PFSK-1 (cell line): ENCODE results near the gene B4GAT1.

ENCODE experiments used
- FOXP2 ChIP-seq: optimal IDR thresholded peaks from 2 replicates; pipeline ENCODE3; 2011; ENCODE audit warnings: borderline replicate concordance, control low read depth, inconsistent platforms; ENCODE audit not compliant: insufficient read depth; ENCODE audit errors: extremely low read length, extremely low read depth
- POLR2AphosphoS5 ChIP-seq: IDR thresholded peaks from 2 replicates; pipeline ENCODE4 v1.6.1; 2012; ENCODE audit warnings: low read depth, mild to moderate bottlenecking, control low read depth, low read length, moderate library complexity
- REST ChIP-seq, 2 experiments: IDR thresholded peaks; 2 replicates each; pipeline versions ENCODE4 v1.6.1 to v1.8.0; 2011 to 2012; ENCODE audit warnings: low read depth in 2 of 2, low read length in 2 of 2, control low read depth in 1 of 2, inconsistent platforms in 1 of 2, mild to moderate bottlenecking in 1 of 2, moderate library complexity in 1 of 2; ENCODE audit not compliant: insufficient read depth in 1 of 2
- SIN3A ChIP-seq: IDR thresholded peaks from 2 replicates; pipeline ENCODE4 v1.6.1; 2012; ENCODE audit warnings: mild to moderate bottlenecking, low read length, moderate library complexity, borderline replicate concordance; ENCODE audit not compliant: insufficient read depth
- TAF1 ChIP-seq: IDR thresholded peaks from 2 replicates; pipeline ENCODE4 v1.6.1; 2012; ENCODE audit warnings: low read length, control low read depth, borderline replicate concordance; ENCODE audit not compliant: insufficient read depth

Gene B4GAT1

DNA sequence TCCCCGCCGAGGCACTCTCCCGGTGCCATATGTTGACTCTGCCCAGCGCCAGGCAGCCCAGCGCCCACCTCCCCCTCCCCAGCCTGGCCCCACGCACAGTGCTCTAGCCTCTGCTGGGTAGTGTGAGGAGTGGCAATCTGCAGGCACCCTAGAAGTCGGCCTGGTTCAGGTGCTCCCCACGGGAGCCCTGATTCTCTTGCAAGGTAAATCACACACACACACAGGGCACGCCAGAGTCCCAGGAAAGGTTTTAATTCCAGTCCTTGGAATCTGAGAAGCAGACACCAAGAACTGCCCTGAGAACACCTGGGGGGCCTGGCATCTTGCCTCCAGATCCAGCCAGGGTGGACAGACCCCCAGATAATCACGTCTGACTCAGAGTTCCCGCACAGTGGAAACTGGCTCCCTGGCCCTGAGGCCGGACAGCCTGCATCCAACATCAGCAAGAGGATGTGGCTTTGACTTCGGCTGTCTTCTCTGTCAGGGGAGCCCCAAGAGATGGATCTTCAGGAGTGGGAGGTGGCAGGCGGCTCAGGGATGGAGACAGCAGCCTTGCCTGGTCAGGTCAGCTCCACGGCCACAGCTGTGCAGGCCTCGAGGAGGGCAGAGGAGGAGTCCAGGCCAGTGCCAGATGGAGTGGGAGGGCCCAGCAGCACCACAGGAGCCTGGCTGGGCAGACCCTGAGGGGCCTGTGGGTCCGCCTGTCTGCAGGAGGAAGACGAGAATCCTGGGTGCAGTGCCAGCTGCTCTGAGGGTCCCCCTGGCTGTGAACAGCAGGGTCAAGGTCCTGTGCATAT lies 10.1 kb downstream of the B4GAT1 start:
- TF ChIP-seq POLR2AphosphoS5 = no peak
- no peak for TF ChIP-seq REST (IDR thresholded peaks at IDR 0.05; ENCODE audit: insufficient read depth in 1 of 2, low read depth in 2 of 2, low read length in 2 of 2)

GRCh38 chr11:66336234-66337102 lies 11.0 kb downstream of the B4GAT1 start, which contains the start of gene RIN1:
TSS of gene RIN1 (minus strand) at chr11:66336434. CDS start at chr11:66336402, 32 bp downstream.
- TF ChIP-seq FOXP2 (no peak), TAF1 (no peak), REST (IDR thresholded peaks at IDR 0.05; ENCODE audit: insufficient read depth in 1 of 2, low read depth in 2 of 2, low read length in 2 of 2) (peak in 1 of 2 experiments; percentile 11; a peak in 1 of 4 replicates)

GRCh38 chr11:66335531-66336233 lies 11.7 kb downstream of the B4GAT1 start:
- no peak for TF ChIP-seq TAF1
- TF ChIP-seq POLR2AphosphoS5 = no peak
- TF ChIP-seq SIN3A = no peak
- TF ChIP-seq FOXP2 = no peak
- no peak for TF ChIP-seq REST (IDR thresholded peaks at IDR 0.05; ENCODE audit: insufficient read depth in 1 of 2, low read depth in 2 of 2, low read length in 2 of 2)

DNA sequence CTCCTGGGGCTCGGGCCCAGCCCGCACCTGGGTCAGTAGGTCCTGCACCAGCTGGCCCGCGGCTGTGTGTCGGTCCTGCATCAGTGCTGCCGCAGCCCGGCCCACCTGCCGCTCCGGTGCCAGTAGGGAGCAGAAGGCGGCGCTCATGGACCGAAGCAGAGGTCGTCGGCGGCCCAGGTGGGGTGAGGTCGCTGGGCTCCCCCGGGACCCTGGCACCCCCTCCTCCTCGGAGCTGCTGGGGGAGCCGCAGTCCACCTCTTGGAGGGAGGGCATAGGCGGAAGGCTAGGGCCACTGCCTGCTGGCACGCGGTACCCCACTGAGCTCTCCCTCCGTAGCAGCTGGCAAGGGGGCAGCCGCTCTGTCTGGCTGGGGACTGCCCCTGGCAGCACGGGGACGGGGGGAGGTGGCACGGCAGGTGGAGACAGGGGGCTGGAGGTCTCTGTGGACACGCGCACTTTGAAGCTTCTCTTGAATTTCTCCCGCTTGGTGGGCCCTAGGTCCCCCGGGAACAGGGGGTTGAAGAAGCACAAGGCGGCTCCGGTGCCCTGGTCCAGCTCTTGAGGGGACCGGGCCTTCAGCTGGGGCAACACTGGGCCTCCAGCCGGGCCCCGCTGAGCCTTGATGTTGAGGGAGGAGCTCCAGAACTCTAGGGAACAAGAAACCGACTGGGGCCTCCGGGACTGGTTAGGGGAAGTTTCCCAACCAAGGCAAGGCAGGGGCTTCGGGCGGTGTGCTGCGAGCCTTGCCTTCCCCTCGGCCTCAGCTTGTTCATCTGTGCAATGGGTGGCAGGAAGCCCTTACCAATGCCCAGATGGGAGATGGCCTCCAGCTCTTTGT lies 12.6 kb downstream of the B4GAT1 start:
- TF ChIP-seq POLR2AphosphoS5 (no peak), SIN3A (no peak), TAF1 (no peak), REST (IDR thresholded peaks at IDR 0.05; ENCODE audit: insufficient read depth in 1 of 2, low read depth in 2 of 2, low read length in 2 of 2) (no peak), FOXP2 (no peak)
